ENCODE data around the gene GCM1.

- TF ChIP-seq POLR2AphosphoS5 (IDR thresholded peaks at IDR 0.05), result no peak
- no peak for TF ChIP-seq CTCF (IDR thresholded peaks at IDR 0.05)
- TF ChIP-seq POLR2A (IDR thresholded peaks at IDR 0.05; ENCODE audit: low read depth), result no peak
- TF ChIP-seq EP300 (IDR thresholded peaks at IDR 0.05), result no peak
These were observed 46.4 kb upstream of the GCM1 start for GRCh38 chr6:53195048-53195447.

Measured in esophagus muscularis mucosa (tissue), 4 donors.